ENCODE results near the gene MAMDC2. TPM values are rescaled to one million over a fixed set of nuclear protein-coding genes. Genes with fewer than 3 reads are reported as not detected.

MAMDC2 gene
- polyA plus RNA-seq, 2 of the 4 experiments (the other 2 are of a cell fraction): 0.30 to 0.34 TPM

GRCh38 chr9:70060148-70060882, 16.7 kb downstream of the MAMDC2 start (continued):
- TF ChIP-seq TP53 (CRISPR knock-in tag; IDR thresholded peaks at IDR 0.05) (no peak), ATOH8 (CRISPR knock-in tag; IDR thresholded peaks at IDR 0.05; ENCODE audit: low read depth) (no peak), POLR2AphosphoS2 (conservative IDR thresholded peaks at IDR 0.05; ENCODE audit: low read length) (no peak), TFCP2L1 (CRISPR knock-in tag; IDR thresholded peaks at IDR 0.05) (no peak), RNF2 (IDR thresholded peaks at IDR 0.05; ENCODE audit: borderline replicate concordance, low read depth) (no peak), HMGXB4 (CRISPR knock-in tag; IDR thresholded peaks at IDR 0.05; ENCODE audit: borderline replicate concordance) (no peak)

- no peak overlapping the region for H3K4me3 ChIP-seq
- no peak for TF ChIP-seq BCL3 (IDR thresholded peaks at IDR 0.05)
- no peak for TF ChIP-seq CBX8 (IDR thresholded peaks at IDR 0.05)
- no peak for TF ChIP-seq CHD4 (IDR thresholded peaks at IDR 0.05; ENCODE audit: borderline replicate concordance)
- TF ChIP-seq NR3C1 (IDR thresholded peaks at IDR 0.05): no peak
- no peak for TF ChIP-seq NFE2L2 (conservative IDR thresholded peaks at IDR 0.05; ENCODE audit: low read length)
- no peak for TF ChIP-seq HOXB5 (CRISPR knock-in tag; IDR thresholded peaks at IDR 0.05)
- no peak for TF ChIP-seq GATA3 (IDR thresholded peaks at IDR 0.05; ENCODE audit: borderline replicate concordance)
- TF ChIP-seq RFX5 (IDR thresholded peaks at IDR 0.05): no peak
- H3K9me3 ChIP-seq: no peaks in the 10 kb centered on the region
- no peak overlapping the region for H3K4me2 ChIP-seq
- no peak for DNase-seq (ENCODE audit: low read depth in 1 of 2, low spot score in 1 of 2)
- H3K4me1 ChIP-seq: no peaks in the 10 kb centered on the region
- ChIA-PET POLR2A (no interaction called here), CTCF (no interaction called here)
- H3K27ac ChIP-seq: no peak overlapping the region
- FAIRE-seq: no peak
- no peak for ATAC-seq
Measured at GRCh38 chr9:70060883-70061507, 17.3 kb downstream of the MAMDC2 start.

GRCh38 chr9:70061776-70062175, 18.1 kb downstream of the MAMDC2 start:
- H3K27ac ChIP-seq: no peak overlapping the region
- no peaks in the 10 kb centered on the region for H3K4me1 ChIP-seq
- CTCF ChIA-PET: interaction anchor here (1.3 kb wide), 1 partner anchor 52 kb away, joined by 3 read pairs; no protein-coding TSS in a partner anchor
- DNase-seq (ENCODE audit: low read depth in 1 of 2, low spot score in 1 of 2): no peak
- POLR2A ChIA-PET: no interaction called here
- ATAC-seq: no peak
- H3K4me3 ChIP-seq: no peak overlapping the region
- H3K9me3 ChIP-seq: no peaks in the 10 kb centered on the region
- FAIRE-seq: no peak
- no peak overlapping the region for H3K4me2 ChIP-seq
- WGBS (ENCODE audit: missing lambda C conversion rate): 11% methylated on average over 1 of the region's 1 CpG
- TF ChIP-seq EHMT2 (IDR thresholded peaks at IDR 0.05; ENCODE audit: low read depth) (no peak), NR3C1 (IDR thresholded peaks at IDR 0.05) (no peak), RARB (CRISPR knock-in tag; IDR thresholded peaks at IDR 0.05) (no peak), HOXB13 (CRISPR knock-in tag; IDR thresholded peaks at IDR 0.05; ENCODE audit: low read depth) (no peak), ZFP36 (IDR thresholded peaks at IDR 0.05; ENCODE audit: borderline replicate concordance, partially characterized antibody) (no peak), JUNB (IDR thresholded peaks at IDR 0.05) (no peak), RFX5 (IDR thresholded peaks at IDR 0.05) (no peak), BHLHE40 (IDR thresholded peaks at IDR 0.05; ENCODE audit: low read depth, low read length) (no peak), MAFK (IDR thresholded peaks at IDR 0.05; ENCODE audit: partially characterized antibody) (no peak), HES2 (IDR thresholded peaks at IDR 0.05) (no peak), NPAS2 (CRISPR knock-in tag; IDR thresholded peaks at IDR 0.05; ENCODE audit: borderline replicate concordance) (no peak), REST (IDR thresholded peaks at IDR 0.05) (no peak), KDM1A (IDR thresholded peaks at IDR 0.05; ENCODE audit: low read depth) (no peak), SMC3 (IDR thresholded peaks at IDR 0.05) (no peak)
